ENCODE results near the gene KCNF1. TPM values are rescaled to one million over a fixed set of nuclear protein-coding genes. Genes with fewer than 3 reads are reported as not detected.

KCNF1 gene
- total RNA-seq, 1 experiment from 2014 or later = 1.3 TPM

GRCh38 chr2:10905006-10905861, 6.5 kb upstream of the KCNF1 start:
- H3K4me3 ChIP-seq (ENCODE audit: low read length) = no peak overlapping the region
- H4K20me1 ChIP-seq (ENCODE audit: low read length) = no peaks in the 10 kb centered on the region
- H3K9ac ChIP-seq (ENCODE audit: low read length) = no peak overlapping the region
- no peak overlapping the region for H2AFZ ChIP-seq (ENCODE audit: low read length)
- H3K36me3 ChIP-seq (ENCODE audit: low read depth, low read length) = no peaks in the 10 kb centered on the region
- no peak overlapping the region for H3K27ac ChIP-seq (ENCODE audit: low read length)
- ChIA-PET CTCF (no interaction called here), POLR2A (ENCODE audit: unreplicated experiment) (no interaction called here)
- BruUV-seq (replicated peaks) = no TSS peak
- no peaks in the 10 kb centered on the region for H3K9me2 ChIP-seq (replicated peaks; ENCODE audit: low read length)
- intact Hi-C loops (cut with micrococcal nuclease) = no loop called here
- peaks cover 14% of the 10 kb centered on the region for H3K4me1 ChIP-seq (ENCODE audit: insufficient read depth, low read length)
- no peaks in the 10 kb centered on the region for H3K9me3 ChIP-seq (ENCODE audit: low read length)
- H3K79me2 ChIP-seq (ENCODE audit: low read length) = no peaks in the 10 kb centered on the region
- TF ChIP-seq CTCF (conservative IDR thresholded peaks at IDR 0.05; ENCODE audit: low read depth, low read length) = no peak
- TF ChIP-seq EZH2phosphoT487 (IDR thresholded peaks at IDR 0.05; ENCODE audit: borderline replicate concordance, low read length) = no peak
- no peak for TF ChIP-seq EZH2 (IDR thresholded peaks at IDR 0.05; ENCODE audit: low read length, unreplicated experiment)
- no peak for DNase-seq
- H3K27me3 ChIP-seq (ENCODE audit: low read length) = no peaks in the 10 kb centered on the region
- H3K4me2 ChIP-seq (ENCODE audit: low read length) = no peak overlapping the region
- no peak for ATAC-seq
- H3F3A ChIP-seq (ENCODE audit: low read length, unreplicated experiment) = no peaks in the 10 kb centered on the region

DNA sequence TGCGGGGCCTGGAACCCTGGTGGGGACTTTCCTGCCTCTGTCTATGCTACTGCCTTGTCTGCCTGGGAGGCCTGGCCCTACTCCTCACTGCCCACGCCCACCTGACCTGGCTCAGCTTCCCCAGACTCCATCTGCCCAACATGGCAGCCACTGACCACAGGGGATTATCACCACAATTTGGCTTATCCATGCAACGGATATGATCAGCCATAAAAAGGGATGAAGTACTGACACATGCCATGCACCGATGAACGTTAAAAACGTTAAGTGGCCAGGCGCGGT, 5.9 kb upstream of the KCNF1 start:
- Histone ChIP-seq H3K9me3 (ENCODE audit: low read length) (no peaks in the 10 kb centered on the region), H3K4me3 (ENCODE audit: low read length) (no peak overlapping the region), H3K9ac (ENCODE audit: low read length) (no peak overlapping the region), H3K79me2 (ENCODE audit: low read length) (no peaks in the 10 kb centered on the region), H3F3A (ENCODE audit: low read length, unreplicated experiment) (no peaks in the 10 kb centered on the region), H3K36me3 (ENCODE audit: low read depth, low read length) (no peaks in the 10 kb centered on the region), H3K27me3 (ENCODE audit: low read length) (no peaks in the 10 kb centered on the region), H3K4me2 (ENCODE audit: low read length) (no peak overlapping the region), H2AFZ (ENCODE audit: low read length) (no peak overlapping the region), H4K20me1 (ENCODE audit: low read length) (no peaks in the 10 kb centered on the region), H3K4me1 (ENCODE audit: insufficient read depth, low read length) (peaks cover 9% of the 10 kb centered on the region), H3K27ac (ENCODE audit: low read length) (no peak overlapping the region), H3K9me2 (replicated peaks; ENCODE audit: low read length) (no peaks in the 10 kb centered on the region)
- TF ChIP-seq EZH2 (IDR thresholded peaks at IDR 0.05; ENCODE audit: low read length, unreplicated experiment) (no peak), CTCF (conservative IDR thresholded peaks at IDR 0.05; ENCODE audit: low read depth, low read length) (no peak), EZH2phosphoT487 (IDR thresholded peaks at IDR 0.05; ENCODE audit: borderline replicate concordance, low read length) (no peak)
- intact Hi-C loops (cut with micrococcal nuclease) = no loop called here
- DNase-seq (no peak), ATAC-seq (no peak)
- no TSS peak for BruUV-seq (replicated peaks)
- POLR2A ChIA-PET (ENCODE audit: unreplicated experiment) = no interaction called here
- CTCF ChIA-PET = no interaction called here

- H3K9ac ChIP-seq (ENCODE audit: low read length) = no peak overlapping the region
- no peak overlapping the region for H3K27ac ChIP-seq (ENCODE audit: low read length)
- H3K4me1 ChIP-seq (ENCODE audit: insufficient read depth, low read length) = no peaks in the 10 kb centered on the region
- no peaks in the 10 kb centered on the region for H3K27me3 ChIP-seq (ENCODE audit: low read length)
- ChIA-PET CTCF (no interaction called here), POLR2A (ENCODE audit: unreplicated experiment) (no interaction called here)
- no peak overlapping the region for H3K4me3 ChIP-seq (ENCODE audit: low read length)
- DNase-seq (no peak), ATAC-seq (no peak)
- H2AFZ ChIP-seq (ENCODE audit: low read length) = no peak overlapping the region
- H3F3A ChIP-seq (ENCODE audit: low read length, unreplicated experiment) = no peaks in the 10 kb centered on the region
- TF ChIP-seq EZH2phosphoT487 (IDR thresholded peaks at IDR 0.05; ENCODE audit: borderline replicate concordance, low read length) (no peak), CTCF (conservative IDR thresholded peaks at IDR 0.05; ENCODE audit: low read depth, low read length) (no peak), EZH2 (IDR thresholded peaks at IDR 0.05; ENCODE audit: low read length, unreplicated experiment) (no peak)
- no peaks in the 10 kb centered on the region for H3K9me3 ChIP-seq (ENCODE audit: low read length)
- intact Hi-C loops (cut with micrococcal nuclease) = no loop called here
- no peaks in the 10 kb centered on the region for H3K9me2 ChIP-seq (replicated peaks; ENCODE audit: low read length)
- BruUV-seq (replicated peaks) = no TSS peak
- H3K79me2 ChIP-seq (ENCODE audit: low read length) = no peaks in the 10 kb centered on the region
- no peaks in the 10 kb centered on the region for H3K36me3 ChIP-seq (ENCODE audit: low read depth, low read length)
- no peaks in the 10 kb centered on the region for H4K20me1 ChIP-seq (ENCODE audit: low read length)
- H3K4me2 ChIP-seq (ENCODE audit: low read length) = no peak overlapping the region
Observed at GRCh38 chr2:10906926-10907625, 4.7 kb upstream of the KCNF1 start.
